Activated naive CD8-positive, alpha-beta T cell (primary cell): ENCODE data around the gene PARVG.
A peak's percentile ranks its signal among the peaks of the same experiment; 100 is the strongest.

Source experiments
- H3K27ac Mint-ChIP-seq: one replicate; pipeline ENCODE4 v1.8.0; 2021; ENCODE audit warnings: mixed read lengths
- H3K27me3 Mint-ChIP-seq: one replicate; pipeline ENCODE4 v1.8.0; 2021; ENCODE audit warnings: mixed read lengths
- H3K36me3 Mint-ChIP-seq: one replicate; pipeline ENCODE4 v1.8.0; 2021; ENCODE audit warnings: mixed read lengths
- H3K4me1 Mint-ChIP-seq: one replicate; pipeline ENCODE4 v1.8.0; 2021; ENCODE audit warnings: low read depth, mixed read lengths
- H3K4me3 Mint-ChIP-seq: one replicate; pipeline ENCODE4 v1.8.0; 2021; ENCODE audit warnings: mild to moderate bottlenecking, mixed read lengths
- H3K9me3 Mint-ChIP-seq: one replicate; pipeline ENCODE4 v1.8.0; 2021; ENCODE audit warnings: low read depth, mixed read lengths

The PARVG gene

GRCh38 chr22:44164031-44164430, 16.7 kb upstream of the PARVG start:
- Mint-ChIP-seq H3K27me3 (no peaks in the 10 kb centered on the region), H3K4me3 (no peak overlapping the region), H3K36me3 (no peaks in the 10 kb centered on the region)

GRCh38 chr22:44165286-44165874, 15.3 kb upstream of the PARVG start:
- Mint-ChIP-seq H3K27ac (no peak overlapping the region), H3K4me3 (no peak overlapping the region), H3K36me3 (no peaks in the 10 kb centered on the region), H3K27me3 (no peaks in the 10 kb centered on the region), H3K4me1 (no peaks in the 10 kb centered on the region), H3K9me3 (no peaks in the 10 kb centered on the region)

More at GRCh38 chr22:44164031-44164430, 16.7 kb upstream of the PARVG start:
- H3K9me3 Mint-ChIP-seq = no peaks in the 10 kb centered on the region
- H3K4me1 Mint-ChIP-seq = no peaks in the 10 kb centered on the region
- H3K27ac Mint-ChIP-seq = no peak overlapping the region

- Mint-ChIP-seq H3K27ac (no peak overlapping the region), H3K36me3 (no peaks in the 10 kb centered on the region), H3K4me3 (no peak overlapping the region), H3K4me1 (no peaks in the 10 kb centered on the region), H3K9me3 (no peaks in the 10 kb centered on the region), H3K27me3 (no peaks in the 10 kb centered on the region)
Measured at GRCh38 chr22:44166498-44167276, 14.0 kb upstream of the PARVG start.

- Mint-ChIP-seq H3K4me1 (peaks cover 2% of the 10 kb centered on the region), H3K9me3 (no peaks in the 10 kb centered on the region), H3K4me3 (no peak overlapping the region), H3K27me3 (no peaks in the 10 kb centered on the region), H3K36me3 (no peaks in the 10 kb centered on the region), H3K27ac (no peak overlapping the region)
Measured at GRCh38 chr22:44167501-44167900, 13.2 kb upstream of the PARVG start.

- Mint-ChIP-seq H3K36me3 (no peaks in the 10 kb centered on the region), H3K4me3 (no peak overlapping the region), H3K4me1 (peaks cover 5% of the 10 kb centered on the region), H3K9me3 (no peaks in the 10 kb centered on the region), H3K27ac (no peak overlapping the region), H3K27me3 (no peaks in the 10 kb centered on the region)
Measured at GRCh38 chr22:44168206-44168605, 12.5 kb upstream of the PARVG start.

- no peak overlapping the region for H3K4me3 Mint-ChIP-seq
- no peaks in the 10 kb centered on the region for H3K36me3 Mint-ChIP-seq
- H3K27ac Mint-ChIP-seq = no peak overlapping the region
- H3K9me3 Mint-ChIP-seq = no peaks in the 10 kb centered on the region
- peaks cover 5% of the 10 kb centered on the region for H3K4me1 Mint-ChIP-seq
- H3K27me3 Mint-ChIP-seq = no peaks in the 10 kb centered on the region
Measured at GRCh38 chr22:44170470-44170869, 10.3 kb upstream of the PARVG start.

GRCh38 chr22:44171561-44171960, 9.2 kb upstream of the PARVG start:
- Mint-ChIP-seq H3K4me3 (no peak overlapping the region), H3K27me3 (no peaks in the 10 kb centered on the region), H3K27ac (no peak overlapping the region)

GRCh38 chr22:44172370-44173108, 8.2 kb upstream of the PARVG start:
- Mint-ChIP-seq H3K27ac (no peak overlapping the region), H3K9me3 (no peaks in the 10 kb centered on the region), H3K27me3 (no peaks in the 10 kb centered on the region), H3K4me3 (no peak overlapping the region), H3K4me1 (peaks cover 5% of the 10 kb centered on the region), H3K36me3 (no peaks in the 10 kb centered on the region)

More at GRCh38 chr22:44171561-44171960, 9.2 kb upstream of the PARVG start:
- H3K4me1 Mint-ChIP-seq = peaks cover 5% of the 10 kb centered on the region
- no peaks in the 10 kb centered on the region for H3K9me3 Mint-ChIP-seq
- no peaks in the 10 kb centered on the region for H3K36me3 Mint-ChIP-seq

- H3K9me3 Mint-ChIP-seq = no peaks in the 10 kb centered on the region
- H3K27ac Mint-ChIP-seq = no peak overlapping the region
- peaks cover 5% of the 10 kb centered on the region for H3K4me1 Mint-ChIP-seq
- no peak overlapping the region for H3K4me3 Mint-ChIP-seq
- no peaks in the 10 kb centered on the region for H3K27me3 Mint-ChIP-seq
- no peaks in the 10 kb centered on the region for H3K36me3 Mint-ChIP-seq
Measured at GRCh38 chr22:44173154-44173553, 7.6 kb upstream of the PARVG start.

GRCh38 chr22:44175676-44176075, 5.0 kb upstream of the PARVG start:
- Mint-ChIP-seq H3K27ac (no peak overlapping the region), H3K4me1 (peaks cover 11% of the 10 kb centered on the region), H3K27me3 (no peaks in the 10 kb centered on the region), H3K9me3 (no peaks in the 10 kb centered on the region), H3K4me3 (no peak overlapping the region), H3K36me3 (no peaks in the 10 kb centered on the region)

- no peaks in the 10 kb centered on the region for H3K27me3 Mint-ChIP-seq
- no peak overlapping the region for H3K27ac Mint-ChIP-seq
- H3K36me3 Mint-ChIP-seq = peaks cover 2% of the 10 kb centered on the region
- no peak overlapping the region for H3K4me3 Mint-ChIP-seq
- H3K4me1 Mint-ChIP-seq = peaks cover 24% of the 10 kb centered on the region
- H3K9me3 Mint-ChIP-seq = no peaks in the 10 kb centered on the region
Measured at GRCh38 chr22:44179196-44179988, 1.3 kb upstream of the PARVG start.

- H3K36me3 Mint-ChIP-seq = peaks cover 2% of the 10 kb centered on the region
- no peaks in the 10 kb centered on the region for H3K27me3 Mint-ChIP-seq
- peak overlapping the region; percentile 92 for H3K27ac Mint-ChIP-seq
- H3K4me1 Mint-ChIP-seq = peaks cover 29% of the 10 kb centered on the region
- H3K9me3 Mint-ChIP-seq = no peaks in the 10 kb centered on the region
- H3K4me3 Mint-ChIP-seq = peak overlapping the region; percentile 90
Measured at GRCh38 chr22:44179989-44180705, 578 bp upstream of the PARVG start.

- Mint-ChIP-seq H3K9me3 (no peaks in the 10 kb centered on the region), H3K4me1 (peaks cover 29% of the 10 kb centered on the region), H3K27me3 (no peaks in the 10 kb centered on the region), H3K27ac (peak overlapping the region; percentile 96), H3K36me3 (peaks cover 2% of the 10 kb centered on the region), H3K4me3 (peak overlapping the region; percentile 90)
Measured at GRCh38 chr22:44181033-44181911, 547 bp downstream of the PARVG start.
